Neural progenitor cell (in vitro differentiated cells): Measurements from ENCODE around the gene FHOD3. TPM values are rescaled to one million over a fixed set of nuclear protein-coding genes. Genes with fewer than 3 reads are reported as not detected.

Experiments used
- DNase-seq: peaks from one replicate; pipeline ENCODE4 v3.0.0-alpha.2; 2016; ENCODE audit warnings: low spot score
- H2AFZ ChIP-seq: fragments of 200-600 bp; sonication (generic); replicated peaks from 2 replicates; pipeline ENCODE4 v1.6.1; 2016; ENCODE audit warnings: antibody characterized with exemption
- H3F3A ChIP-seq: fragments of 200-600 bp; sonication (generic); 2 replicates; pipeline ENCODE4 v1.6.1; 2016; ENCODE audit warnings: antibody characterized with exemption, low read depth
- H3K27ac ChIP-seq: fragments of 200-600 bp; sonication (generic); 2 replicates; pipeline ENCODE4 v1.5.1; 2016; ENCODE audit warnings: mild to moderate bottlenecking
- H3K27me3 ChIP-seq: fragments of 200-600 bp; sonication (generic); 2 replicates; pipeline ENCODE4 v1.6.1; 2016; ENCODE audit warnings: mild to moderate bottlenecking, moderate library complexity
- H3K36me3 ChIP-seq: fragments of 200-600 bp; sonication (generic); 2 replicates; pipeline ENCODE4 v1.5.1; 2016
- H3K4me1 ChIP-seq: fragments of 200-600 bp; sonication (generic); 2 replicates; pipeline ENCODE4 v1.6.1; 2016; ENCODE audit warnings: mixed run types
- H3K4me2 ChIP-seq: fragments of 200-600 bp; sonication (generic); 2 replicates; pipeline ENCODE4 v1.6.1; 2016
- H3K4me3 ChIP-seq: fragments of 200-600 bp; sonication (generic); 2 replicates; pipeline ENCODE4 v1.5.1; 2016
- H3K79me2 ChIP-seq: fragments of 200-600 bp; sonication (generic); 2 replicates; pipeline ENCODE4 v1.6.1; 2016; ENCODE audit warnings: low read depth
- H3K9ac ChIP-seq: fragments of 200-600 bp; sonication (generic); 2 replicates; pipeline ENCODE4 v1.6.1; 2016
- H3K9me3 ChIP-seq: fragments of 200-600 bp; sonication (generic); 2 replicates; pipeline ENCODE4 v1.5.1; 2016; ENCODE audit warnings: low read depth
- H4K20me1 ChIP-seq: fragments of 200-600 bp; sonication (generic); 2 replicates; pipeline ENCODE4 v1.6.1; 2016; ENCODE audit warnings: low read depth
- H3K27ac Mint-ChIP-seq: 3 replicates; pipeline ENCODE4 v1.8.0; 2021; ENCODE audit warnings: mixed read lengths
- H3K27me3 Mint-ChIP-seq: 2 replicates; pipeline ENCODE4 v1.8.0; 2022; ENCODE audit warnings: low read depth, mild to moderate bottlenecking, inconsistent platforms, moderate library complexity, mixed read lengths; ENCODE audit not compliant: insufficient read depth
- H3K36me3 Mint-ChIP-seq: 3 replicates; pipeline ENCODE4 v1.8.0; 2021; ENCODE audit warnings: mixed read lengths
- H3K4me1 Mint-ChIP-seq: 3 replicates; pipeline ENCODE4 v1.8.0; 2021; ENCODE audit warnings: mixed read lengths
- H3K4me3 Mint-ChIP-seq: 3 replicates; pipeline ENCODE4 v1.8.0; 2021; ENCODE audit warnings: mild to moderate bottlenecking, moderate library complexity, mixed read lengths
- H3K9me3 Mint-ChIP-seq: 3 replicates; pipeline ENCODE4 v1.8.0; 2020; ENCODE audit warnings: mixed read lengths
- EZH2 ChIP-seq: fragments of 200-600 bp; sonication (generic); IDR thresholded peaks from 2 replicates; pipeline ENCODE4 v1.6.1; 2017; ENCODE audit warnings: antibody characterized with exemption, mild to moderate bottlenecking, moderate library complexity
- EZH2phosphoT487 ChIP-seq: fragments of 200-600 bp; sonication (generic); IDR thresholded peaks from 2 replicates; pipeline ENCODE4 v1.6.1; 2017; ENCODE audit warnings: antibody characterized with exemption
- total RNA-seq: library from RNA; depleted of rRNA; stranded (reverse); fragments of >200 nt; gene quantifications from 2 replicates; pipeline ENCODE4 v1.2.3, GENCODE V29; 2015; ENCODE audit warnings: low replicate concordance
- TF ChIP-seq, protein P1 (sequence below): fragments of 200-600 bp; sonication (generic); IDR thresholded peaks from 2 replicates; pipeline ENCODE4 v1.5.1; 2017; ENCODE audit warnings: antibody characterized with exemption, mild to moderate bottlenecking

The FHOD3 gene
- total RNA-seq, 1 donor from 2014 or later = 69.7 TPM

DNA sequence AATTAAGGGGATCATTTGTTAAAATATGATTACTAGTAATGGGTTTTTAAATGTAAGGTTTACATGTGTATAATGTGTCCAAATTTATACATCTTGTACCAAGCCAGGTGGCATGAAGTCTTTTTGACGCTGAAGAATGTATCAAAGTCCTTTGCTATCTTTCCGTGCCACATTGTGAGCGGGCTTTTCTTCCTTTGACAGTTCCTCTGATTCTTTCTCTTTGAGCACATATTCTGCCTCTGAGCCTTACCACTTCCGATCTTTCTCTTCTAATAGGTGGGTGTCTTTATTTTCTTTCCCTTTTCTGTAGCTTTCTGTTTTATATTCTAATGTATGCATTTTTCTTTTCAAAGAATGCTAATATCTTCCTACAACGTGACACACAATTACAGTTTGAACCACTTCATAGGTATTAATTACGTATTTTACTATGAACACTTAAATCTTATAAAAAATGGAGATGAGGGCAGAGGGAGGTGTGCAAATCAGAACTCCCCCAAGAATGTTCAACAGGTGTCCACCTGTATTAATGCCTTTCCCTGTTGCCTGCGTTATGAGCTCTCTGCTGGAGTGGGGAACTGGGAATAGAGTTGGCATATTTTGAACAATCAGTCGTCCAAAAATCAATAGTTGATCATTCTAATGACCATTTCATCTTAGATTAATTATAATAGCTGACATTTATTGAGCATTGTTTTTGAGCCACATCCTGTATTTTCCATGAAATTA, 355.8 kb downstream of the FHOD3 start:
- no peak overlapping the region for H3K27ac Mint-ChIP-seq
- H3K4me3 Mint-ChIP-seq = no peak overlapping the region
- peaks cover 7% of the 10 kb centered on the region for H3K4me1 Mint-ChIP-seq
- no peaks in the 10 kb centered on the region for H4K20me1 ChIP-seq
- no peak overlapping the region for H3K27ac ChIP-seq
- H3K4me1 ChIP-seq = peaks cover 3% of the 10 kb centered on the region
- H3K9me3 Mint-ChIP-seq = no peaks in the 10 kb centered on the region
- H3K36me3 Mint-ChIP-seq = peaks cover 3% of the 10 kb centered on the region
- no peak overlapping the region for H3K4me2 ChIP-seq
- no peak overlapping the region for H3K9ac ChIP-seq
- H3F3A ChIP-seq = no peaks in the 10 kb centered on the region
- no peak overlapping the region for H3K4me3 ChIP-seq
- H3K27me3 Mint-ChIP-seq = no peaks in the 10 kb centered on the region
- no peak for DNase-seq
- no peaks in the 10 kb centered on the region for H3K79me2 ChIP-seq
- TF ChIP-seq, protein P1, sequence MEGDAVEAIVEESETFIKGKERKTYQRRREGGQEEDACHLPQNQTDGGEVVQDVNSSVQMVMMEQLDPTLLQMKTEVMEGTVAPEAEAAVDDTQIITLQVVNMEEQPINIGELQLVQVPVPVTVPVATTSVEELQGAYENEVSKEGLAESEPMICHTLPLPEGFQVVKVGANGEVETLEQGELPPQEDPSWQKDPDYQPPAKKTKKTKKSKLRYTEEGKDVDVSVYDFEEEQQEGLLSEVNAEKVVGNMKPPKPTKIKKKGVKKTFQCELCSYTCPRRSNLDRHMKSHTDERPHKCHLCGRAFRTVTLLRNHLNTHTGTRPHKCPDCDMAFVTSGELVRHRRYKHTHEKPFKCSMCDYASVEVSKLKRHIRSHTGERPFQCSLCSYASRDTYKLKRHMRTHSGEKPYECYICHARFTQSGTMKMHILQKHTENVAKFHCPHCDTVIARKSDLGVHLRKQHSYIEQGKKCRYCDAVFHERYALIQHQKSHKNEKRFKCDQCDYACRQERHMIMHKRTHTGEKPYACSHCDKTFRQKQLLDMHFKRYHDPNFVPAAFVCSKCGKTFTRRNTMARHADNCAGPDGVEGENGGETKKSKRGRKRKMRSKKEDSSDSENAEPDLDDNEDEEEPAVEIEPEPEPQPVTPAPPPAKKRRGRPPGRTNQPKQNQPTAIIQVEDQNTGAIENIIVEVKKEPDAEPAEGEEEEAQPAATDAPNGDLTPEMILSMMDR = no peak
- no peak for TF ChIP-seq EZH2
- TF ChIP-seq EZH2phosphoT487 = no peak
- H2AFZ ChIP-seq = no peak overlapping the region
- H3K9me3 ChIP-seq = no peaks in the 10 kb centered on the region
- H3K36me3 ChIP-seq = peaks cover 1% of the 10 kb centered on the region
- H3K27me3 ChIP-seq = no peaks in the 10 kb centered on the region

DNA sequence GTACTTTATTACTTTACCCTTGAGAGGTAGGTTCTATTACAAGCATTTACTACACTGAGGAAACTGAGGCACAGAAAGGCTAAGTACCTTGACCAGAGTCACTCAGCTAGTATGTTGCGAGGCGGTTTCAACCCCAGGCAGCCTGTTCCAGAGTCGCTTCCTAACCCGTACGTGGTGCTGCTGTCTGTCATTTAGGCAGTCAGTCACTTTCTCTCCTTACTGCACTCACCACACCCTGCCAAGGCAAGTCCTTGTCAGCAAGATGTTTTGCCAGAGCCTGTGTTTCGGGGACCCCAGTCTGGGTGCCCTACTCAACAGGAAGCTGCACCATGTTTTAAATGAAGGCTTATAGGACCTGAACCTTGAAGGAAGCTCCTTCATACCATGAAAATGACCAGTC, 356.4 kb downstream of the FHOD3 start:
- Histone ChIP-seq H3K4me3 (no peak overlapping the region), H4K20me1 (no peaks in the 10 kb centered on the region), H2AFZ (no peak overlapping the region), H3K79me2 (no peaks in the 10 kb centered on the region), H3K4me1 (peaks cover 3% of the 10 kb centered on the region), H3K36me3 (peaks cover 3% of the 10 kb centered on the region), H3K9ac (no peak overlapping the region), H3F3A (no peaks in the 10 kb centered on the region), H3K27ac (no peak overlapping the region), H3K27me3 (no peaks in the 10 kb centered on the region), H3K9me3 (no peaks in the 10 kb centered on the region), H3K4me2 (no peak overlapping the region)
- Mint-ChIP-seq H3K27me3 (no peaks in the 10 kb centered on the region), H3K4me1 (peaks cover 7% of the 10 kb centered on the region), H3K36me3 (peaks cover 8% of the 10 kb centered on the region), H3K9me3 (no peaks in the 10 kb centered on the region), H3K4me3 (no peak overlapping the region), H3K27ac (no peak overlapping the region)
- DNase-seq = no peak
- TF ChIP-seq EZH2phosphoT487 = no peak
- TF ChIP-seq EZH2 = no peak
- TF ChIP-seq, protein P1 = no peak

DNA sequence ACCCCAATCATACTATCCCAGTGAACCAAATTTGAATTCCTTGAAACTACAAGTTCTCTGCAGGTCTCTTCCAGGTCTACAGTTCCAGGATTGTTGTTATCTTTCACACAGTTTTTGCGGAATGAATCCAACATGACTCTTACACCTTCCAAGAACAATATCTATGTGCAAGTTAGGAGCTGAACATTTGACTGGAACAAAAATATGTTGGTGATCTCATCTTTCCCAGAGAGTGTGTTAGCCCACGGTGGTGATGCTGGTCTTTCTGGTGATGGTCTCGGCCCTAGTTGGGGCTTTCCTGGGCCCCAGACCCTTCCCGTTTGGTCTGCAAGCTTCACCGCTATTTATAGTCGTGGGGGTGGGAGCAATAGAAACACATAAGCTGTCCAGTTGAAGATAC, 357.6 kb downstream of the FHOD3 start:
- no peaks in the 10 kb centered on the region for H3K27me3 Mint-ChIP-seq
- no peak overlapping the region for H3K27ac Mint-ChIP-seq
- H3K27ac ChIP-seq = no peak overlapping the region

More for the DNA sequence above, 357.6 kb downstream of the FHOD3 start:
- H4K20me1 ChIP-seq = no peaks in the 10 kb centered on the region
- no peak for DNase-seq
- no peaks in the 10 kb centered on the region for H3K27me3 ChIP-seq
- no peak overlapping the region for H3K4me2 ChIP-seq
- Mint-ChIP-seq H3K36me3 (peaks cover 10% of the 10 kb centered on the region), H3K4me1 (peaks cover 5% of the 10 kb centered on the region), H3K4me3 (no peak overlapping the region), H3K9me3 (no peaks in the 10 kb centered on the region)
- H3K9me3 ChIP-seq = no peaks in the 10 kb centered on the region
- peaks cover 3% of the 10 kb centered on the region for H3K4me1 ChIP-seq
- H3K79me2 ChIP-seq = no peaks in the 10 kb centered on the region
- no peaks in the 10 kb centered on the region for H3F3A ChIP-seq
- H3K36me3 ChIP-seq = peaks cover 3% of the 10 kb centered on the region
- H2AFZ ChIP-seq = no peak overlapping the region
- H3K9ac ChIP-seq = no peak overlapping the region
- no peak for TF ChIP-seq EZH2
- TF ChIP-seq, protein P1 = no peak
- TF ChIP-seq EZH2phosphoT487 = no peak
- H3K4me3 ChIP-seq = no peak overlapping the region
